RKO (cell line): Measurements from ENCODE around the gene CA4.
"Not testable (repeated sequence)": the region's sequence is repeated elsewhere in the genome, so short reads cannot be mapped to it uniquely, and the experiment has no call there.

Experiments
- DNase-seq: peaks from one replicate; pipeline ENCODE4 v3.0.0-alpha.2; 2016; ENCODE audit warnings: low spot score

CA4 gene

DNA sequence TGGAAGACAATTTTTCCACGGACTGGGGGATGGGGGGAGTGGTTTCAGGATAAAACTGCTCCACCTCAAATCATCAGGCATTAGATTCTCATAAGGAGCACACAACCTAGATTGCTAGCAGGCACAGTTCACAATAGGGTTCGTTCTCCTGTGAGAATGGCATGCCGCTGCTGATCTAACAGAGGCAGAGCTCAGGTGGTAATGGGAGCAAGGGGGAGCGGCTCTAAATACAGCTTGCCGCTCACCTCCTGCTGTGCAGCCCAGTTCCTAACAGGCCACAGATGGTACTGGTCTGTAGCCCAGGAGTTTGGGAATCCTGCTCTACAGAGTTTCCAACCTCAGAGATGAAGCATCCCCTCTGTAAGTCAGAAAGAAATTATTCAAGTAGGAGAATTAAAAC is 27.0 kb downstream of the CA4 start:
- DNase-seq = not testable (repeated sequence)

GRCh38 chr17:60178180-60178579 is 28.4 kb downstream of the CA4 start:
- not testable (repeated sequence) for DNase-seq

- not testable (repeated sequence) for DNase-seq
Observed at GRCh38 chr17:60180380-60180779, 30.6 kb downstream of the CA4 start.

GRCh38 chr17:60186372-60186771 is 36.6 kb downstream of the CA4 start:
- DNase-seq = not testable (repeated sequence)

GRCh38 chr17:60186846-60187745 is 37.3 kb downstream of the CA4 start:
- not testable (repeated sequence) for DNase-seq

DNA sequence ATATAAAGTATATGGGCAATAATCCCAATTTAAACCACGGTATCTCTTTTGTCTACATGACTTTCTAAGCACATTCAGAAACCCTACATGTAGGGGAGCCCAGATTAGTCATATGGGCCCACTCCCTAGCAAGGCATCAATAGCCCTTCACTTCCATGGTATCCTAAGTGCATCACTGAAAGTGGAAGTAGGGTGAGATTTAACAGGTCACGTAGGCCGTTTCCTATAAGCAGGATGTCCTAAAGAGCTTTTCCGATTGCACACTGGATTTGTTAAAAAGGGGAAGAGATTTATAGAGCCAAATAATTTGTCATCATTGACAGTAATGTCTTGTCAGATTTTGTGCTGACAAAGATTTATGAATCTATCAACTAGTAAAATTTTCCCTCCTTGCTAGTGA is 39.0 kb downstream of the CA4 start:
- DNase-seq = no peak

GRCh38 chr17:60190032-60190431 is 40.3 kb downstream of the CA4 start:
- not testable (repeated sequence) for DNase-seq

- not testable (repeated sequence) for DNase-seq
Observed at GRCh38 chr17:60193032-60193431, 43.3 kb downstream of the CA4 start.

DNA sequence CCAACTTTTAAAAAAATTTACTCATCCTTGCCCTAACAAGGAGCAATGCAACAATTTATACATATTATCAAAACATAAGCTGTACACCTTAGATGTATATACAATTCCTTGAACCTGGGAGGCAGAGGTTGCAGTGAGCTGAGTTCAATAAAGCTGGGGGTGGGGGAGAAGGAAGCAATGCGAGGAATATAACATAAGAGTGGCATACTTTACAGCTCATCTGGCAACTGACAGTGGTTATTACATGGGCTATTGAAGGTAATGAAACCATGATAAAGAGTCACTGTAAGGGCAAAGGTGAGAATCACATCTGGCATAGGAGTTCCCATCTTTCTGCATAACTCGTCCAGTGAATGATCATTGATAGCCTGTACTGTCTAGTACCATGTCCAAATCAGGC is 43.7 kb downstream of the CA4 start:
- DNase-seq = no peak

GRCh38 chr17:60194141-60194540 is 44.4 kb downstream of the CA4 start:
- DNase-seq = not testable (repeated sequence)

GRCh38 chr17:60198630-60199029 is 48.9 kb downstream of the CA4 start:
- not testable (repeated sequence) for DNase-seq

DNA sequence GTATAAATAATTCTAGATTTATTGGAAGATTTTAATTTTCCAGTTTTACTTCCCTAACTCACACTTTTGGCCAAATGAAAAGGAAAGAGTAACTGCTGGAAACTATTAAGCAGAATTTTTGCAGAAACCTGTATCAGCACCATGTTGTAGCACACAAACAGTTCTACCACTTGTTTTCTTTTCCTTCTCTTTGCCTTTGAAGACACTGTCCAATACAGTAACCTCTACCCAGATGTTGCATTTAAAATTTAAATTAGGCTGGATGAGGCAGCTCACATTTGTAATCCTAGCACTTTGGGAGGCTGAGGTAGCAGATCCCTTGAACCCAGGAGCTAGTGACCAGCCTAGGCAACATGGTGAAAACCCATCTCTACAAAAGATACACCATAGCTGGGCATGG is 56.0 kb downstream of the CA4 start:
- DNase-seq = not testable (repeated sequence)

- DNase-seq = not testable (repeated sequence)
Observed at GRCh38 chr17:60208302-60208701, 58.5 kb downstream of the CA4 start.
